Stimulated activated CD8-positive, alpha-beta memory T cell treated with anti-CD3 and anti-CD28 coated beads, Interleukin-4, amount 100 ng/mL, for 48 hours (primary cell): ENCODE measurements around the gene BICRAL.
"Not testable (repeated sequence)": the region's sequence is repeated elsewhere in the genome, so short reads cannot be mapped to it uniquely, and the experiment has no call there.

Source experiments
- DNase-seq: peaks from one replicate; pipeline ENCODE4 v3.0.0-alpha.2; 2020

The BICRAL gene

DNA sequence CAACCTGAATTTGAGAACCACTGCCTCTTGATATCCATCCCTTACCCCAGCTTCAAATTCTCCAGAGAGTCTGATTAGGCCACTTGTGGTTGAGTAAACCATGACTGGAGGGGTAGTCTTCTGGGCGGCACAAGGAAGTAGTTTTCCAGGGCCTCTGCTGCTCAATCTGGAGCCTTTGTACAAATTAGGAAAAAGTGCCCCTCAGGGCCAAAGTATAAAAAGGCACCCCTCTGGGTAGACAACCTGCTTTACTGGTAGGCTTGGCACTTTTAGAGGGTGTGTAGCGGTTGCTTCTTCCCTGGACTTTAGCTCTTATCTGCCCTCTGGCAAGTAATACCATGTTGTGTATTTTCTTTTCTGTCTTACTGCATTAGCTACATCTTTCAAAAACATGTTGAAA lies 64.7 kb downstream of the BICRAL start:
- DNase-seq, result no peak

- DNase-seq, result no peak
Observed at GRCh38 chr6:42848700-42849099, 66.8 kb downstream of the BICRAL start.

GRCh38 chr6:42851599-42851998 lies 69.7 kb downstream of the BICRAL start:
- DNase-seq, result no peak

- DNase-seq, result no peak
Observed at GRCh38 chr6:42860036-42860435, 78.2 kb downstream of the BICRAL start.

- no peak for DNase-seq
Observed at GRCh38 chr6:42860481-42860880, 78.6 kb downstream of the BICRAL start.

- DNase-seq, result no peak
Observed at GRCh38 chr6:42864602-42865001, 82.8 kb downstream of the BICRAL start.

DNA sequence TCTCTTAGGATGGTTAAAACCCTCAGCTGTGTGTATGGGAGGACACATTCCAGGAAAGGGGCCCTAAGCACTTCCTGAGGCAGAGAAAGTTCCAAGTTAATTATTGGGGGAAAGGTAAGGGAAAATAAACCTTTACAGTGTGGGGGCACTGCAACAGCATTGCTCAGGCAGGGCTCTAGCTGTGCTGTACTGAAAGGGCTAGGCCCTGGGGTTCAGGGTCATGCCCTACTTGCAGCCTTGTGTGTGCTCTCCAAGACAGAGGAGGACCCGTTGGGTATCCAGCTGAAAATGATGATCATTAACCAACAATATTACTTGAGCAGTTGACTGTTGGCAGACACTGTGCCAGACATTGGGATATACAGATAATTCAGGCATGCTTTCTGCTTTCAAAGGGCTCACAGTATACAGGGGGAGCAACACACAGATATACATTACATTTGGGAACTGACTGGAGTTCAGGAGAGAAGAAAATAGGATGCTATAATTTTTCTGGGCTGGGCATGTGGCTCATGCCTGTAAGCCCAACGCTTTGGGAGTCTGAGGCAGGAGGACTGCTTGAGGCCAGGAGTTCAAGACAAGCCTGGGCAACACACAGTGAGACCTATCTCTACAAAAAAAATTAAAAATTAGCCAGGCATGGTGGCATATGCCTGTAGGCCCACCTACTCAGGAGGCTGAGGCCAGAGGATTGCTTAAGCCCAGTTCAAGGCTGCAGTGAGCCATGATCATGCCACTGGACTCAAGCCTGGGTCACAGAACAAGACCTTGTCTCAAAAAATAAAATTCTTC lies 88.5 kb downstream of the BICRAL start:
- no peak for DNase-seq

GRCh38 chr6:42871711-42872110 lies 89.9 kb downstream of the BICRAL start:
- DNase-seq, result no peak

- no peak for DNase-seq
Observed at GRCh38 chr6:42873313-42873712, 91.5 kb downstream of the BICRAL start.

DNA sequence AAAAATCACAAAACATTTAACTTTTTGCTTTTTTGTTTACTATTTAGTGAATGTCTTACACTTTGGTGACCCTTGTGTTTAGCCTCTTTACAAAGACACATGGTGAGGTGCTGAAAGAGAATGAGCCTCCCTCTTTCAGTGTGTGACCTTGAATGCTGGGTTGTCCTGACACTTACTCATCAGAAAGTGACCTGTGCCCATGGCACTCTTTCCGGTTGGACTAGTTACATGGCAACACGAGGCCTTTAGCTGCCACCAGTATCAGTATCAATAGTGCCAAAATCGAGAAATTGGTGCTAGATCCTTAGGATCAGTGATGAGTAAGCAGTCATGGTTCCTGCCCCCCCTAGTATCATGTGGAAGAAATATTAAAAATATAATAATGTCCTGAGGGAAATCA lies 95.8 kb downstream of the BICRAL start:
- no peak for DNase-seq

- peak; percentile 83 for DNase-seq
Observed at GRCh38 chr6:42879372-42880239, 97.8 kb downstream of the BICRAL start, which contains the start of gene RPL7L1. RPL7L1 (plus strand) TSS chr6:42879616; CDS start chr6:42879911, 295 bp downstream.

DNA sequence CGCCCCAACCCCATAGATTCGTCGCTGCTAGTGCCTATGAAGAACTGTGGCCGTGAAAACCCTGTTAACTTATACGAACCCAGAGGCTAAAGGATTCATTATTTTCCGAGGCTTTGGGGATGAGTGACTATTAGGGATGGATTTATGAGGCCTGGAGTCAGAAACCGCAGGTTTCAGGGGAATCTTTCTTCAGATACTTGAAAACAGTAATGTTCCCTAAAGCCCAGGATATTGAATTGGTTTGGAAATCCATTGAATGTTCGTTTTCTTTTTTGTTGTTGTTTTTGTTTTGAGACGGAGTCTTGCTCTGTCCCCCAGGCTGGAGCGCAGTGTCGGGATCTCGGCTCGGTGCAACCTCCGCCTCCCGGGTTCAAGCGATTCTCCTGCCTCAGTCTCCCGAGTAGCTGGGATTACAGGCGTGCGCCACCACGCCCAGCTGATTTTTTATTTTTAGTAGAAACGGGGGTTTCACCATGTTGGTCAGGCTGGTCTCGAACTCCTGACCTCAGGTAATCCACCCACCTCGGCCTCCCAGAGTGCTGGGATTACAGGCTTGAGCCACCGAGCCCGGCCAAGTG lies 98.5 kb downstream of the BICRAL start:
- DNase-seq, result not testable (repeated sequence)

DNA sequence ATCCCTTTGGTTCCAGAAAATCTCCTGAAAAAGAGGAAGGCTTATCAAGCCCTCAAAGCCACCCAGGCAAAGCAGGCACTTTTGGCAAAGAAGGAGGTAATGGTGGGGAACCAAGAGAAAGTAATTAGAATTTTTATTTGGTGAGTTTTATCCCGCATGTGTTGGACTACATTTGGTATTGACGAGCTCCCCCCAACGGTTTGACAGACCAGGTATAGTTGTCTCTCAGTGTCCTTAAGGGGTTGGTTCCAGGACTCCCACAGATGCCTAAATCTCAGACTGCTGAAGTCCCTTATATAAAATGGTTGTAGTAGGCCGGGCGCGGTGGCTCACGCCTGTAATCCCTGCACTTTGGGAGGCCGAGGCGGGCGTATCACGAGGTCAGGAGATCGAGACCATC lies 99.0 kb downstream of the BICRAL start:
- not testable (repeated sequence) for DNase-seq

GRCh38 chr6:42885702-42886101 lies 103.8 kb downstream of the BICRAL start:
- DNase-seq, result no peak

DNA sequence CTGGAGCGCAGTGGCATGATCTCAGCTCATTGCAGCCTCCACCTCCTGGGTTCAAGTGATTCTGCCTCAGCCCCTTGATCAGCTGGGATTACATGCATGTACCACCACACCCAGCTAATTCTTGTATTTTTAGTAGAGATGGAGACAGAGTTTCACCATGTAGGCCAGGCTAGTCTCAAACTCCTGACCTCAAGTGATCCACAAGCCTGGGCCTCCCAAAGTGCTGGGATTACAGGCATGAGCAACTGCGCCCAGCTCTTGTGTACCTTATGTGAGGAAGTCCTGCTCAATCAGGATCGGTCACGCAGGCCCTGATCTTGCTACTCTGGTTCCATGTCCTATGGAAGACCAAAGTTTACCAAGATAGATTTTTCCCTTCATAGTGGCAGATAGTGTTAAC lies 106.3 kb downstream of the BICRAL start:
- not testable (repeated sequence) for DNase-seq

DNA sequence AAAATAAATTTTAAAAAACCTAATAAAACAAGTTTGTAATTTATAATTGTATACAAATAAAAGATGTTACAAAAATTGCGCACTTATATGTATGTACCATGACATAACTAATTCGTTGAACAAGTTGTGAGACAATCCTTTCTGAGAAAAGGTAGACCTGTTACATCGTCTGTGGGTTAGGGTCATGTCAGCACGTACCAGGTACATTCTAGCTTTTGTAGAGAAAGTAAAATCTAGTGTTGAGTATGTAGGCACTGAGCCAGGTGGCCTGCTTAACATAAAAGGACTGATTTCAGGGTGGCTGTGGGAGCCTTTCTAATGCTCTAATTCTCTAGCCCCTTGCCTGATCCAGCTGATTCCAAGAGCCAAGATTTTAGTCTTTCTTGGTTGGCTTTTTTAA lies 108.0 kb downstream of the BICRAL start:
- no peak for DNase-seq

DNA sequence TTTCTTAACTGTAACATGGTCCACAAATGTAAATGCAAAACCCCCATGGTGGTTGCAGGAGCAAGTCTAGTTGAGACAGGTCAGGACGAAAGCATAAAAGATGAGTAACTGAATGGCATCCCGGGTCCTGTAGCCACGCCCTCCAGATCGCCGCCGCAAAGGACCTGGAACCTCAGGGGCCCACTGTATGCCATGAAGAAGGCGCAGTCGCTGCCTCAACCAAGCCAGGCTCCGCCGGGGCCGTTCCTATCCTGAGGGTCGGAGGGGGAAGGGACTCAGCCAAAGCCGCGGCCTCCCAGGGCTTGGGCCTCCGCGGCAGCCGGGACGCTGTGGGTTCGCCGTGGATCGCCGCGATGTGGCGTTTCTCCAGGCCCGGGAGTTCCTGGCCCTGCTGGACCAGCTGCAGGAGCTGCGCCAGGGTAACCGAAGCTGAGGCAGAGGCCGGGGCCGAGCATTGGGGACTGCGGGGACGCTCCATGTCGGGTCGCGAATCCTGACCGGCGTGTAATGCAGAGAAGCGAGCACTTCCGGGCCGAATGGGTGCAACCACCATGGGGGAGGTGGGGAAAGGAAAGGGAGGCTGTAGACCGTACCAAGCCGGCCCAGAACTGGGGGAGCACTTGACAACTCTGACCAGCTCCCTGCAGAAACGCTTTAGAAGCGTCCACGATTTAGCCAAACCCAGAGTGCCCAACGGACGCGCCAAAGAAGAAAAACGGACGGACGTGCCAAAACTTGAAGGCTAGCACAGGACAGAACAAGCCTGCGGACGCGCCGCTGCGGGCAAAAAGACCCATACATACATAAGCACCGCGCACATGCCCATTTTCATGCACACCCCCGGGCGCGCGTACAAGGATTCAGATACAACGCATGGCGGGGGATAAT lies 108.7 kb downstream of the BICRAL start:
- peak; percentile 93 for DNase-seq

DNA sequence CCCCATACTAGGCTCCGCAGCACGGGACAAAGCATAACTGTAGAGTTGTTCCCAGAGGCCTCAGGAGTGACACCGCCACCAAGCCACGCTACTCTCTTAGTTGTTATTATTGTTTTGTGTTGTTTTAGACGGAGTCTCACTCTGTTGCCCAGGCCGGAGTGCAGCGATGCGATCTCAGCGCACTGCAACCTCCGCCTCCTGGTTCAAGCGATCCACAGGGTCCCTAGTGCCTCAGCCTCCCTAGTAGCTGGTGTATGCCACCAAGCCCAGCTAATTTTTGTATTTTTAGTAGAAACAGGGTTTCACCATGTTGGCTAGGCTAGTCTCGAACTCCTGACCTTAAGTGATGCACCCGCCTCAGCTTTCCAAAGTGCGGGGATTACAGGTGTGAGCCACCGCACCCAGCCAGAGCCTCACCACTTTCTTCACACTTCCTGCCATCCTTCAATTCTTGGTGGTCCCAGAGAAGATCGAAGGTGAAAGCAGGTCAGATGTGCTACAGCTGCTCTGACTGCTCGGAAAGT lies 109.4 kb downstream of the BICRAL start:
- DNase-seq, result no peak

DNA sequence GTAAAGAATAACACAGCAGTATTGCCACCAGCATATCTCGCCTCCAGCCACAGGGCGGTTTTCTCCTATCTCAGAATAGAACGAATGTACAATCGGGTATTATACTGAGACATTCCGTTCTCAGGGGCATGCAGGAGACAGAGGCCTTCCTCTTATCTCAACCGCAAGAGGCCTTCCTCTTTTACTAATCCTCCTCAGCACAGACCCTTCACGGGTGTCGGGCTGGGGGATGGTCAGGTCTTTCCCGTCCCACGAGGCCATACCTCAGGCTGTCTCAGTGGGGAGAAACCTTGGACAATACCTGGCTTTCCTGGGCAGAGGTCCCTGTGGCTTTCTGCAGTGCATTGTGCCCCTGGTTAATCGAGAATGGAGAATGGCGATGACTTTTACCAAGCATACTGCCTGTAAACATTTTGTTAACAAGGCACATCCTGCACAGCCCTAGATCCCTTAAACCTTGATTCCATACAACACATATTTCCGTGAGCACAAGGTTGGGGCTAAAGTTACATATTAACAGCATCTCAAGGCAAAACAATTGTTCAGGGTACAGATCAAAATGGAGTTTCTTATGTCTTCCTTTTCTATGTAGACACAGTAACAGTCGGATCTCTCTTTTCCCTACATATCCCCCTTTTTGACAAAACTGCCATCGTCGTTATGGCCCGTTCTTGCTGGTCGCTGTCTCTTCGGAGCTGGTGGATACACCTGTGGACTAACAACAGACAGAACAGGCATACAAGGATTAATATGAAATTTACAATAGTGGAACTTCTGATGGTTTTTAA lies 112.4 kb downstream of the BICRAL start:
- not testable (repeated sequence) for DNase-seq

GRCh38 chr6:42896178-42896719 lies 114.4 kb downstream of the BICRAL start:
- no peak for DNase-seq

DNA sequence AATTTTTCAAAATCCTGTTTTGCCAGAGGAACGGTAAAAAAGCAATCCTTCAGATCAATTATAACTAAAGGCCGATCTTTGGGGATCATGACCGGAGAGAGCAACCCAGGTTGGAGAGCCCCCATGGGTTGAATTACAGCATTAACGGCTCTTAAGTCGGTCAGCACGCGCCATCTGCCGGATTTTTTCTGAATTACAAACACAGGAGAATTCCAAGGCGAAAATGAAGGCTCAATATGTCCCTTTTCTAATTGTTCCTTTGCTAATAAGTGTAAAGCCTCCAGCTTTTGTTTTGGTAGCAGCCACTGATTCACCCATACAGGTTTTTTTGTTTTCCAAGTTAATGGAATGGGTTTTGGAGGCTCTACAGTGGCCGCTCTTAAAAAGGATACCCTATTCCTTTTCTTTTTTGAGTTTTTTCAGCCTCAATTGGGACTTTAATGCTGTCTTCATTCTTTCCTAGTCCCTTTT lies 117.1 kb downstream of the BICRAL start:
- DNase-seq, result peak; percentile 86
